HUES6 (cell line): ENCODE data around the gene UGT1A6.
"Not testable (repeated sequence)": the region's sequence is repeated elsewhere in the genome, so short reads cannot be mapped to it uniquely, and the experiment has no call there.

ENCODE experiments used
- H3K27ac ChIP-seq: 2 replicates; pipeline ENCODE4 v1.7.0; 2013; ENCODE audit warnings: low read depth, mild to moderate bottlenecking, low read length, inconsistent platforms
- H3K27me3 ChIP-seq: 2 replicates; pipeline ENCODE4 v1.6.1; 2013; ENCODE audit warnings: low read length; ENCODE audit not compliant: control insufficient read depth, insufficient read depth
- H3K36me3 ChIP-seq: 2 replicates; pipeline ENCODE4 v1.6.1; 2013; ENCODE audit warnings: low read length; ENCODE audit not compliant: control insufficient read depth, insufficient read depth
- H3K4me1 ChIP-seq: 2 replicates; pipeline ENCODE4 v1.6.1; 2013; ENCODE audit warnings: low read length; ENCODE audit not compliant: control insufficient read depth, insufficient read depth
- H3K4me3 ChIP-seq: 2 replicates; pipeline ENCODE4 v1.5.1; 2013; ENCODE audit warnings: low read depth, low read length
- H3K9ac ChIP-seq: one replicate; pipeline ENCODE4 v1.6.1; 2013; ENCODE audit warnings: mild to moderate bottlenecking, low read length
- H3K9me3 ChIP-seq: 2 replicates; pipeline ENCODE4 v1.6.1; 2013; ENCODE audit warnings: low read depth, low read length; ENCODE audit not compliant: control insufficient read depth, insufficient read depth

UGT1A6 gene

GRCh38 chr2:233736868-233737653, 44.4 kb downstream of the UGT1A6 start:
- H3K9ac ChIP-seq, H3K27me3 ChIP-seq, H3K4me1 ChIP-seq, H3K27ac ChIP-seq, H3K36me3 ChIP-seq, H3K9me3 ChIP-seq, H3K4me3 ChIP-seq: not testable (repeated sequence)

GRCh38 chr2:233740870-233741269, 48.2 kb downstream of the UGT1A6 start:
- Histone ChIP-seq H3K27me3 (no peaks in the 10 kb centered on the region), H3K36me3 (no peaks in the 10 kb centered on the region), H3K4me3 (no peak overlapping the region), H3K27ac (no peak overlapping the region), H3K9ac (no peak overlapping the region), H3K4me1 (no peaks in the 10 kb centered on the region), H3K9me3 (peaks cover 14% of the 10 kb centered on the region)

- no peaks in the 10 kb centered on the region for H3K27me3 ChIP-seq
- H3K36me3 ChIP-seq: no peaks in the 10 kb centered on the region
- no peak overlapping the region for H3K4me3 ChIP-seq
- H3K9me3 ChIP-seq: peaks cover 6% of the 10 kb centered on the region; the same call in 1 of the 2 replicates
- H3K9ac ChIP-seq: no peak overlapping the region
- H3K4me1 ChIP-seq: no peaks in the 10 kb centered on the region
- no peak overlapping the region for H3K27ac ChIP-seq
Observed at GRCh38 chr2:233743464-233744259, 51.0 kb downstream of the UGT1A6 start.

GRCh38 chr2:233745073-233745755, 52.5 kb downstream of the UGT1A6 start:
- Histone ChIP-seq H3K4me1 (no peaks in the 10 kb centered on the region), H3K4me3 (no peak overlapping the region), H3K9ac (no peak overlapping the region), H3K9me3 (peaks cover 10% of the 10 kb centered on the region; the same call in 1 of the 2 replicates), H3K27ac (no peak overlapping the region), H3K27me3 (no peaks in the 10 kb centered on the region), H3K36me3 (no peaks in the 10 kb centered on the region)

- not testable (repeated sequence) for H3K9ac ChIP-seq, H3K4me1 ChIP-seq, H3K27ac ChIP-seq, H3K36me3 ChIP-seq, H3K4me3 ChIP-seq, H3K27me3 ChIP-seq
- peaks cover 15% of the 10 kb centered on the region for H3K9me3 ChIP-seq
Observed at GRCh38 chr2:233745838-233746237, 53.1 kb downstream of the UGT1A6 start.

GRCh38 chr2:233746475-233747282, 54.0 kb downstream of the UGT1A6 start:
- Histone ChIP-seq H3K9ac (no peak overlapping the region), H3K27ac (no peak overlapping the region), H3K9me3 (peaks cover 23% of the 10 kb centered on the region), H3K27me3 (no peaks in the 10 kb centered on the region), H3K4me1 (no peaks in the 10 kb centered on the region), H3K4me3 (no peak overlapping the region), H3K36me3 (no peaks in the 10 kb centered on the region)

- Histone ChIP-seq H3K27me3 (no peaks in the 10 kb centered on the region), H3K27ac (no peak overlapping the region), H3K4me1 (no peaks in the 10 kb centered on the region), H3K4me3 (no peak overlapping the region), H3K9ac (no peak overlapping the region), H3K9me3 (peaks cover 28% of the 10 kb centered on the region), H3K36me3 (no peaks in the 10 kb centered on the region)
Observed at GRCh38 chr2:233747283-233747544, 54.5 kb downstream of the UGT1A6 start.

- H3K36me3 ChIP-seq, H3K27me3 ChIP-seq, H3K4me3 ChIP-seq, H3K4me1 ChIP-seq, H3K27ac ChIP-seq, H3K9ac ChIP-seq: not testable (repeated sequence)
- H3K9me3 ChIP-seq: peaks cover 30% of the 10 kb centered on the region
Observed at GRCh38 chr2:233750689-233751088, 58.0 kb downstream of the UGT1A6 start.

- H3K4me1 ChIP-seq: not testable (repeated sequence)
- peaks cover 30% of the 10 kb centered on the region for H3K9me3 ChIP-seq
Observed at GRCh38 chr2:233751212-233752009, 58.7 kb downstream of the UGT1A6 start.

GRCh38 chr2:233754872-233755611, 62.4 kb downstream of the UGT1A6 start:
- Histone ChIP-seq H3K9me3 (peaks cover 24% of the 10 kb centered on the region), H3K27ac (no peak overlapping the region), H3K4me1 (no peaks in the 10 kb centered on the region), H3K4me3 (no peak overlapping the region), H3K36me3 (no peaks in the 10 kb centered on the region), H3K9ac (no peak overlapping the region), H3K27me3 (no peaks in the 10 kb centered on the region)

More at GRCh38 chr2:233751212-233752009, 58.7 kb downstream of the UGT1A6 start:
- not testable (repeated sequence) for H3K9ac ChIP-seq, H3K27me3 ChIP-seq, H3K36me3 ChIP-seq, H3K4me3 ChIP-seq, H3K27ac ChIP-seq
